Activated CD8-positive, alpha-beta memory T cell treated with anti-CD3 and anti-CD28 coated beads, Interleukin-2, amount 50 U/mL, for 24 hours (primary cell): ENCODE results near the gene TMEM263.
"Not testable (repeated sequence)": the region's sequence is repeated elsewhere in the genome, so short reads cannot be mapped to it uniquely, and the experiment has no call there.

Source experiments
- DNase-seq: peaks from one replicate; pipeline ENCODE4 v3.0.0-alpha.2; 2020; ENCODE audit errors: extremely low read depth

Gene TMEM263

DNA sequence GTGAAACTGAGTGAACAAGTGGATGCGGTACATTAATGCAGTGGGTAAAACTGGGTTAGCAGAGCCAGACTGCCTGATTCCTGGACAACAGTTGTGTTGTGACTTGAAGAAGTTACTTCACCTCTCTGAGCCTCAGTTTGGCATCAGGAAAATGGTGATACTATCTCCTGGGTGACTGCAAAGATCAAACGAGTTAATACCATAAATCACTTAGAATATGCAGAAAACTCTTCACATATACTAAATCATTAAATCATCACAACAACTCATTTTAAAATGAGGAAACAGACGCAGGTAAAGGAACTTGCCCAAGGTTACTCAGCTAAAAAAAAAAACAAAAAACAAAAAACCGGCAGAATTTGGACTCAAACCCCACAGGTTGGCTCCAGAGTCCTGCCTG lies 30.4 kb downstream of the TMEM263 start:
- DNase-seq: no peak

DNA sequence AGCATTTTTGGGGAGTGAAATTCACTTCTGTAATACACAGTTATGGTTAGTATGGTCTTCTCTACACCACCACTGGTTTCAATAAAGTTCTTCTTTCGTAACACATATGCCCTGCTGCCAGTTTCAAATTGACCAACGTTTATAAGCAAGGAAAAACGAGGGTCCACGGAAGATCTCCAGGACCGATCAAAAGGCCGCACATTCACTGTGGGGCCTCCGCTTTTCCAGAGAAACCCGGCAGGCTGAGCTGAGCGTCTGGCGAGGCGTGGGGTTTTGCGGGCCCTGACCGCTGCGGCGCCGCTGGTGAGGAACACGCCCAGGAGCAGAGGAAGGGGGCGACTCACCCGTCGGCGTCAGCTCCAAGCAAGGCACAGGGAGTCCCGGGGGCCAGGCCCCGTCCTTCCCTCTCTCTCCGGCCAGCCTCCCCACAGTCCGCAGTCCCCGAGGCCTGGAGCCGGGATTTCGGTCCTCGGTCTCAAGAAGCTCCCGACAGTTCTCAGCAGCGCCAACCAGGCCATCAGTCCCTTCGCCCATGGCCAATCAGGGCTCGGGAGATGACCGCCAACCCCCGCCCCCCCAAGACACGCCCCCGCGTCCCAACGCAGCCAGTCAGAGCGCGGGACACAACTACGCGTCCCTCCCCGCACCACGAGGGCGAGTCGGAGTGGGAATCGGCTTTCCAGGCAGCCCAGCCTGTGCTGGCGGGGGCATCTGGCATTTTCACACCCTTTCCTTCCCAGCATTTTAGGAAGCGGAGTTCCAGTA lies 31.1 kb downstream of the TMEM263 start, which contains the start of gene MTERF2:
MTERF2 (minus strand) TSS at position 522 of the 765 bp plus-strand sequence. CDS start 8,432 bp downstream, outside the sequence.
- peak; percentile 51 for DNase-seq

DNA sequence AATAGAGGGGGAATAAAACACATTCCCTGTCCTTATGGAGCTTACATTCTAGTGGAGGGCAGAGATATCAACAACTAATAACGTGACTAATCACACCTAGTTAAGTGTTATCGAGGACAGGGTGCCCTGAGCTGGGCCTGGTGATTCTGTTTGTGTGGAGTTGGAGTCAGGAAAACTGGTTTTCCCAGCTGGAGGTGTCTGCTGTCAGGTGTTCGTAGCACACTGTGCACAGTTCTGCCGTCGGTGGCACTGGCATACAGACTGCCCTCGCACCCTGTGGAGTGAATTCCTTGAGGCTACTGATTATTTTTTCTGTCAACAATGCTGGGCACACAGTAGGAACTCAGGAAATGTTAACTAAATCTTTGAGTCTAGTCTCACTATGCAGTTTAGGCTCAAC lies 32.1 kb downstream of the TMEM263 start:
- no peak for DNase-seq

DNA sequence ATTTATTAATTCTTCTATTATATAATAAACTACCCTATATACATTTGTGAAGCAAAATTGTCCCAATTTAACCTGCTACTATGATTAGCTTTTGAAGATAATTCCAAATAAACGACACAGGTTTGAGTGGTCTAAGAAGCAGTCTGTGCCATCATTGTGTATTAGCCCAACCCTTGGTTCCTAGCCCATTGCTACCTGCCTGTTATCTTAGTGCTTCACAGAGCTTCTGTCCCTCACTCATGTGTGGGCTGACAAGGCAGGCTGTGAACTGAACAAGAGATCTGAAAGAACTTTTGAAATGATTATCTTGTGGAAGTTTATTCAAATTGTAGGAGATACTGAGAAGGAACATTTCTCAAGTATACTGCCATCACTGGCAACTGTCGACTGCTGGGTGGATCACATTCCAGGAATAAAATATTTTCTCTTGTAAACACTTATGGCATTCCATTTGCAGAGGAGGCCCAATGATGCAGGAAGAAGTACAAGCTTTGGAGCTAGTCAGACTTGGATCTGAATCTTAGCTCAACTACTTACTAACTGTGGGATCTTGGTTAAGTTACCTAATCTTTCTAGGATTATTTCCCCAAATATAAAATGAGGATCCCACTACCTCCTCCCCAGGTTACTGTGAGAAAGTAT lies 39.0 kb downstream of the TMEM263 start:
- no peak for DNase-seq

DNA sequence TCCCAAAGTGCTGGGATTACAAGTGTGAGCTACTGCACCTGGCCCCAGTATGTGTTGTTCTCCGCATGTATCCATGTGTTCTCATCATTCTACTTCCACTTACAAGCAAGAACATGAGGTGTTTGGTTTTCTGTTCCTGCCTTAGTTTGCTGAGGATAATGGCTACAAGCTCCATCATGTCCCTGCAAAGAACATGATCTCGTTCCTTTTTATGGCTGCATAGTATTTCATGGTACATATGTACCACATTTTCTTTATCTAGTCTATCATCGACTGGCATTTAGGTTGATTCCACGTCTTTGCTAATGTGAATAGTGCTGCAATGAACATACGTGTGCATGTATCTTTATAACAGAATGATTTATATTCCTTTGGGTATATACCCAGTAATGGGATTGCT lies 40.4 kb downstream of the TMEM263 start:
- DNase-seq: not testable (repeated sequence)

DNA sequence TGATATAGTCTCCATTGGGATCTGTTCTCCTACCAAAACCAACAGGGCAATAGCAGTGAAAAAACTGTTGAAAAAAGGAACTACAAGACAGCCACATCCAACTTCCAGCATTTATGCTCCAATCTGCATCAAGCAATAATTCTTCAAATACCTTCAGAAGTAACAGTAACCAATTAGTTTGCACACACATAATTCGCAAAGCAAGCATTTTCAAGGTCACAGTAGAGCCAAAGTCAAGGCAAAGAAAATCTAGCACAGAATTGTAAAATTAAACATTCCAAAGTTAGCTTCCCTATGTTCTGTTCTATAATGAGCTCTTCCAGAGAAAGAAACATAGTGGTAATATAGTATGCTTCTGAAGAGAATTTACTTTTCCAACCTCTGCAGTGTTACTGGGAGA lies 42.2 kb downstream of the TMEM263 start:
- DNase-seq: no peak

DNA sequence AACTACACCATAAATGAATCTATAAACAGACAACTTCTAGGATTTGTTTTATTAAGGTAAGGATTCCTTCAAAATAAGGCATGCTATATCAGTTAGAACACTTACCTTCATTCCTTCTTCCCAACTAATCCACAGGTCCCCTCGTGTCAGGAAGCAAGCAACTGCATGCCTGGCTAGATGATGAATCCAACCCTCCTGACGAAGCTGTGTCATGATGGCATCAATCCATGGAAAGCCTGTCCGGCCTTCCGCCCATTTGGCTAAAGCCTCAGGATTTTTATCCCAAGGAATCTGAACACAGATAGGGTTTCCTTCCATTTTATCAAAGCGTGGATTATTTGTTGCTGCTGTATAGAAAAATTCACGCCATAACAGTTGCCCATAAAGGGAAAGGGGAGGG lies 43.7 kb downstream of the TMEM263 start:
- no peak for DNase-seq

DNA sequence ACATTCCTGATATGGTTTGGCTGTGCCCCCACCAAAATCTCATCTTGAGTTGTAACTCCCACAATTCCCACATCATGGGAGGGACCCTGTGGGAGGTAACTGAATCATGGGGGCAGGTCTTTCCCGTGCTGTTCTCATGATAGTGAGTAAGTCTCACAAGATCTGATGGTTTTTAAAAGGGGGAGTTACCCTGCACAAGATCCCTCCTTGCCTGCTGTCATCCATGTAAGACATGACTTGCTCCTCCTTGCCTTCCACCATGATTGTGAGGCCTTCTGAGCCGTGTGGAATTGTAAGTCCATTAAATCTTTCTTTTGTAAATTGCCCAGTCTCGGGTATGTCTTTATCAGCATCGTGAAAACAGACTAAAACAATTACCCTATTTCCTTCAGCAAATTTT lies 47.0 kb downstream of the TMEM263 start:
- DNase-seq: not testable (repeated sequence)

DNA sequence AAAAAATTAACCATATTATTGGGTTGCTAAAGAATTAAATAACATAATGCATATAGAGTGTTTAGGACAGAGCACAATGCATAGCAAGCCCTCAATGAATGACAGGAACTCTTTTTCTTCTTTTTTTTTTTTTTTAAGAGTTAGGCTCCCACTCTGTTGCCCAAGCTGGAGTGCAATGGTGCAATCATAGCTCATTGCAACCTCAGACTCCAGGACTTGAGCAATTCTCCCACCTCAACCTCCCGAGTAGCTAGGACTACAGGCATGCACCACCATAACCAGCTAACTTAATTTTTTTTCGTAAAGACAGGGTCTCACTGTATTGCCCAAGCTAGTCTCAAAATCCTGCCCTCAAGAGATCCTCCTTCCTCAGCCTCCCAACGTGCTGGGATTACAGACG lies 51.7 kb downstream of the TMEM263 start:
- DNase-seq: no peak

DNA sequence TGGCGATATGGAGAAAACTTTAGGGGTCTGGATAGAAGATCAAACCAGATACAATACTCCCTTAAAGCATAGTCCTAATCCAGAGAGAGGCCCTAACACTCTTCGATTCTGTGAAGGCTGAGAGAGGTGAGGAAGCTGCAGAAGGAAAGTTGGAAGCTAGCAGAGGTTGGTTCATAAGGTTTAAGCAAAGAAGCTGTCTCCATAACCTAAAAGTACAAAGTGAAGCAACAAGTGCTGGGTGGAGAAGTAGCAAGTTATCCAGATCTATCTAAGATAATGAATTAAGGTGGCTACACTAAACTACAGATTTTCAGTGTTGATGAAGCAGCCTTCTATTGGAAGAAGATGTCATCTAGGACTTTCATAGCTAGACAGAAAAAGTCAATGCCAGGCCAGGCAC lies 55.8 kb downstream of the TMEM263 start:
- no peak for DNase-seq

DNA sequence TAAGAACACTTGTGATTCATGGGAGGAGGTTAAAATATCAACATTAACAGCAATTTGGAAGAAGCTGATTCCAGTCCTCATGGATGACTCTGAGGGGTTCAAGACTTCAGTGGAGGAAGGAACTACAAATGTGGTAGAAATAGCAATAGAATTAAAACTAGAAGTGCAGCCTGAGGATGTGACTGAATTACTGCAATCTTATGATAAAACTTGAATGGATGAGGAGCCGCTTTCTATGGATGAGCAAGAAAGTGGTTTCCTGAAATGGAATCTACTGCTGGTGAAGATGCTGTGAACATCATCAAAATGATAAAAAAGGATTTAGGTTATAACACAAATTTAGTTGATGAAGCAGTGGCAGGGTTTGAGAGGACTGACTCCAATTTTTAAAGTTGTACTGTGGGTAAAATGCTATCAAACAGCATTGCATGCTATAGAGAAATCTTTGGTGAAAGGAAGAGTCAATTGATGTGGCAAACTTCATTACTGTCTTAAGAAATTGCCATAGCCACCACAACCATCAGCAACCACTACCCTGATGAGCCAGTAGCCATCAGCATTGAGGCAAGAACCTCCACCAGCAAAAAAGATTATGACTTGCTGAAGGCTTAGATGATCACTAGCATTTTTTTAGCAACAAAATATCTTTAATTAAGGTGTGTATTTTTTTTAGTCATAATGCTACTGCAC lies 57.2 kb downstream of the TMEM263 start:
- DNase-seq: no peak

DNA sequence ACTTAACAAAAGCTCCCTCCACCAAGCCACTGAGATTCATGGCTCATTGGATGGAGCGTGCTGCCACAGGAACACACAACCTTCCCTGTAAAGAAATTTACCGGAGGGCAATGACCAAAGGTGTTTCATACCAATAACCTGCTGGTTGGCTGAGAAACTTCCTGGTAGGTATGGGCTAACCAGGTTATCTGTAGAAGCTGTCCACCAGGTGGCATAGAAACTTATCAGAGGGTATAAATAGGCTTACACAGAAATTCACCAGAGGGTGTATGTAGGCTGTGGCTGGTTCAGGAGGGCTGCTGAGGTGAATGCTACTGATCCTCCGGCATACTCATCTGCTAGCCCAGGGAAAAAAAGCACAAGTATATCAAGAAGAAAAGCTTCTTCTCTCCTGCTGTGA lies 58.3 kb downstream of the TMEM263 start:
- no peak for DNase-seq

DNA sequence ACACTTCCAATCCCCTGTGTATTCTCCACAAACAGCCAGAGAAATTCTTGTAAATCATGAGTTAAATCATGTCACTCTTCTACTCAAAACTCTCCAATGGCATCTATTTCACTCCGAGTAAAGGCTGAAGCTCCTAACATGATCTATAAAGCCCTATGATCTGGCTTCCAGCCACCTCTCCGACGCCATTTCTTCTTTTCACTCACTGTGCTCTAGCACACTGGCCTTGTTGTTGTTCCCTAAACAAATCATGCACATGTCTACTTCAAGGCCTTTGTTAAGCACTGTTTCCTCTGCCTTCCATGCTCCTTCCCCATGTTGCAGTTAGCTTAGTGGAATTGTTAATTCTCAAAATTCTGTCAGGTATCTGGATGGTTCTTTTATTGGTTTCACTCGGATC lies 61.3 kb downstream of the TMEM263 start:
- DNase-seq: no peak

DNA sequence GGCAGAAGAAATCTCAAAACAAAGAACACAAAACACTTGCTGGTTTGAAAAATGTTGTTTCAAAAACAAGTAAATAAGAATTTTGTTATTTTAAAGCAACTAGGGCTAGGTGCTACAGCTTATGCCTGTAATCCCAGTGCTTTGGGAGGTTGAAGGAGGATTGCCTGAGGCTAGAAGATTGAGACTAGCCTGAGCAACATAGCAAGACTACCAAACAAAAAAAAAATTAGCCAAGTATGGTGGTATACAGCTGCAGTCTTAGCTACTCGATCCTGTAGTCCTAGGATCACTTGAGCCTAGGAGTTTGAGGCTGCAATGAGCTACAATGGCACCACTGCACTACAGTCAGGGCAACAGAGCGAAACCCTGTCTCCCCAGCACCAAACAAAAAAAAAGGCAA lies 63.8 kb downstream of the TMEM263 start:
- no peak for DNase-seq
